HepG2 (cell line): ENCODE measurements around the gene CLDN9. TPM values are rescaled to one million over a fixed set of nuclear protein-coding genes. Genes with fewer than 3 reads are reported as not detected.

Experiments used
- CBX5 ChIP-seq: sonication (generic); formaldehyde crosslinking; IDR thresholded peaks from 2 replicates; pipeline ENCODE4 v1.4.0; 2020; ENCODE audit warnings: missing genetic modification reagents, borderline replicate concordance
- CCDC6 ChIP-seq: sonication (generic); formaldehyde crosslinking; IDR thresholded peaks from 2 replicates; pipeline ENCODE4 v1.8.1; 2022; ENCODE audit warnings: mild to moderate bottlenecking, missing genetic modification reagents, moderate library complexity
- ELF3 ChIP-seq: IDR thresholded peaks from 2 replicates; pipeline ENCODE4 v1.6.1; 2016; ENCODE audit warnings: missing genetic modification reagents, missing compliant biosample characterization
- IRX3 ChIP-seq: sonication (generic); formaldehyde crosslinking; IDR thresholded peaks from 2 replicates; pipeline ENCODE4 v1.8.1; 2023; ENCODE audit warnings: mild to moderate bottlenecking, low read depth, missing genetic modification reagents, borderline replicate concordance
- KMT2B ChIP-seq: IDR thresholded peaks from 2 replicates; pipeline ENCODE4 v1.6.1; 2016; ENCODE audit warnings: missing genetic modification reagents, missing compliant biosample characterization
- MBNL3 ChIP-seq: fragments of 250-450 bp; sonication (Bioruptor Pico); conservative IDR thresholded peaks from 2 replicates; pipeline ENCODE4 v1.8.0; 2022; ENCODE audit warnings: mild to moderate bottlenecking, inconsistent platforms
- RARG ChIP-seq: sonication (generic); formaldehyde crosslinking; IDR thresholded peaks from 2 replicates; pipeline ENCODE4 v1.4.0; 2020; ENCODE audit warnings: low read depth, mild to moderate bottlenecking, missing genetic modification reagents
- SMAD1 ChIP-seq: sonication (generic); formaldehyde crosslinking; IDR thresholded peaks from 2 replicates; pipeline ENCODE4 v1.4.0; 2020; ENCODE audit warnings: missing genetic modification reagents, low read depth, mild to moderate bottlenecking, borderline replicate concordance
- ZNF430 ChIP-seq: sonication (generic); formaldehyde crosslinking; IDR thresholded peaks from 2 replicates; pipeline ENCODE4 v1.9.0; 2021; ENCODE audit warnings: mild to moderate bottlenecking, missing genetic modification reagents
- ZNF468 ChIP-seq: sonication (generic); formaldehyde crosslinking; IDR thresholded peaks from 2 replicates; pipeline ENCODE4 v1.8.0; 2022; ENCODE audit warnings: mild to moderate bottlenecking, moderate library complexity, missing genetic modification reagents
- ZNF569 ChIP-seq: sonication (generic); formaldehyde crosslinking; IDR thresholded peaks from 2 replicates; pipeline ENCODE4 v1.5.0; 2020; ENCODE audit warnings: mild to moderate bottlenecking, missing genetic modification reagents, moderate library complexity, borderline replicate concordance
- ZNF672 ChIP-seq: sonication (generic); formaldehyde crosslinking; IDR thresholded peaks from 2 replicates; pipeline ENCODE4 v1.8.1; 2022; ENCODE audit warnings: missing genetic modification reagents
- polyA plus RNA-seq, 8 experiments: library from polyadenylated mRNA; depleted of rRNA in 3 of 8; stranded (reverse) in 7 of 8; unstranded in 1 of 8; fragments of >200 nt; fragmentation: Illumina TruSeq in 4 of 8; extraction: Trizol in 4 of 8; gene quantifications; 2 replicates each; pipeline versions ENCODE4 v1.2.1 to v1.2.3, GENCODE V29; 2011 to 2016; ENCODE audit warnings: low read depth in 4 of 8, missing spikeins in 1 of 8, mixed read lengths in 1 of 8; ENCODE audit not compliant: insufficient read depth in 1 of 8
- total RNA-seq, 5 experiments: library from RNA; depleted of rRNA; stranded (reverse); fragments of >200 nt; fragmentation: Illumina TruSeq; extraction: Trizol; gene quantifications; 2 replicates each; pipeline ENCODE4 v1.2.3, GENCODE V29; 2016; ENCODE audit warnings: low read depth in 1 of 5
- TF ChIP-seq, protein P1 (sequence below): sonication (generic); formaldehyde crosslinking; IDR thresholded peaks from 2 replicates; pipeline ENCODE4 v1.5.1; 2020; ENCODE audit warnings: mild to moderate bottlenecking, missing genetic modification reagents, moderate library complexity
- TF ChIP-seq, protein P2 (sequence below): sonication (generic); formaldehyde crosslinking; IDR thresholded peaks from 2 replicates; pipeline ENCODE4 v1.4.0; 2020; ENCODE audit warnings: mild to moderate bottlenecking, missing genetic modification reagents
- TF ChIP-seq, protein P3 (sequence below): sonication (generic); formaldehyde crosslinking; IDR thresholded peaks from 2 replicates; pipeline ENCODE4 v1.5.0; 2020; ENCODE audit warnings: mild to moderate bottlenecking, missing genetic modification reagents, moderate library complexity
- TF ChIP-seq, protein P4 (sequence below): sonication (generic); formaldehyde crosslinking; IDR thresholded peaks from 2 replicates; pipeline ENCODE4 v1.5.0; 2020; ENCODE audit warnings: mild to moderate bottlenecking, missing genetic modification reagents
- TF ChIP-seq, protein P5 (sequence below): sonication (generic); formaldehyde crosslinking; IDR thresholded peaks from 2 replicates; pipeline ENCODE4 v1.4.0; 2020; ENCODE audit warnings: missing genetic modification reagents, borderline replicate concordance
- TF ChIP-seq, protein P6 (sequence below): sonication (generic); formaldehyde crosslinking; IDR thresholded peaks from 2 replicates; pipeline ENCODE4 v1.5.0; 2020; ENCODE audit warnings: missing genetic modification reagents

The CLDN9 gene
- total and polyA plus RNA-seq, 2 of the 13 experiments (the other 11 are each of a cell fraction or from before 2014, with no cell fraction given), result 0.15 to 0.26 TPM

DNA sequence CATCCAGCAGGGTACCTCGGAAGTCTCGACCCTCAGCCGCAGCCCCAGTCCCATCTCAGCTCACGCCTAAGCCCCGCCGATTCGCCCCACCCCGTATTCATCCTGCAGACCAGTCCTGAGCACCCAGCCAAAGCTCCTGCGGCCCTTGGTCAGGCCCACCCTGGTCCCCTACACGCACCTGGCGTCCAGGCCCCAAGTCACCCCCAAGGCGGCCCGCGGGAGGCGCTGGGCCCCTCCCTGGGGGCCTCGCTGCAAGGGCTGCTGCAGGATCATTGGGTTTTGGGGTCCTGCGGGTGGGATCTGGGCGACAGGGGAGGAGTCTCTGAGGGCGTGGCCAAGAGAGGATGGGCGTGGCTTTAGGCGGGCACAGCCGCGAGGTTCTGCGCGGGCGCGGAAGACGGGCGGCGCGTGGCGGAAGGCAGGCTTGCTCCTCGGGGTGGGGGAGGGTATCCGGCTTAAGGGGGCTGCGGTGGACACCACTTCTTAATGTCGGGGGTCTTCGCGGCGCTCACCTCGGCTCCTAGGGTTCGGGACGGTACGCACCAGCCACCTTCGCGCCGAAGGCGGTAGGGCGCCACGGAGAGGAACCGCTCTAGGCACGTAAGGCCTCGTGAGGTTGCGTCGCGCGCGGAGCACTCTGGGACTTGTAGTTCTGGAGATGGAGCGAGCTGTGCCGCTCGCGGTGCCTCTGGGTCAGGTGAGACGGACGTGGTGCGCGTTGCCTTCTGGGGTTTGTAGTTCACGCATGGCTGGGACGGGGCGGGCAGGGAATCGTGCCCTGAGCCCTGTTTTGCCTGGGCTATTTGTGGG lies 11.2 kb downstream of the CLDN9 start, which contains the start of the genes HCFC1R1 and THOC6 (continued):
- TF ChIP-seq SMAD1 (CRISPR knock-in tag), result 0 out of 2 replicates have a peak, but pooled peaks have one; percentile 65
- TF ChIP-seq ELF3, result peak; percentile 83
- TF ChIP-seq, protein P1, sequence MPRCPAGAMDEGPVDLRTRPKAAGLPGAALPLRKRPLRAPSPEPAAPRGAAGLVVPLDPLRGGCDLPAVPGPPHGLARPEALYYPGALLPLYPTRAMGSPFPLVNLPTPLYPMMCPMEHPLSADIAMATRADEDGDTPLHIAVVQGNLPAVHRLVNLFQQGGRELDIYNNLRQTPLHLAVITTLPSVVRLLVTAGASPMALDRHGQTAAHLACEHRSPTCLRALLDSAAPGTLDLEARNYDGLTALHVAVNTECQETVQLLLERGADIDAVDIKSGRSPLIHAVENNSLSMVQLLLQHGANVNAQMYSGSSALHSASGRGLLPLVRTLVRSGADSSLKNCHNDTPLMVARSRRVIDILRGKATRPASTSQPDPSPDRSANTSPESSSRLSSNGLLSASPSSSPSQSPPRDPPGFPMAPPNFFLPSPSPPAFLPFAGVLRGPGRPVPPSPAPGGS (CRISPR knock-in tag), result peak; percentile 90
- peak; percentile 20; the same call in 1 of the 2 replicates for TF ChIP-seq CCDC6 (CRISPR knock-in tag)
- peak; percentile 86; the same call in 1 of the 2 replicates for TF ChIP-seq IRX3
- no peak for TF ChIP-seq RARG
- TF ChIP-seq ZNF430 (CRISPR knock-in tag), result no peak; the same call in 1 of the 2 replicates
- no peak for TF ChIP-seq ZNF569 (CRISPR knock-in tag)
- TF ChIP-seq MBNL3 (CRISPR knock-in tag), result no peak
- peak; percentile 76 for TF ChIP-seq CBX5
- TF ChIP-seq, protein P2, sequence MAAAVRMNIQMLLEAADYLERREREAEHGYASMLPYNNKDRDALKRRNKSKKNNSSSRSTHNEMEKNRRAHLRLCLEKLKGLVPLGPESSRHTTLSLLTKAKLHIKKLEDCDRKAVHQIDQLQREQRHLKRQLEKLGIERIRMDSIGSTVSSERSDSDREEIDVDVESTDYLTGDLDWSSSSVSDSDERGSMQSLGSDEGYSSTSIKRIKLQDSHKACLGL, result peak; percentile 24; the same call in 1 of the 2 replicates
- TF ChIP-seq, protein P3, sequence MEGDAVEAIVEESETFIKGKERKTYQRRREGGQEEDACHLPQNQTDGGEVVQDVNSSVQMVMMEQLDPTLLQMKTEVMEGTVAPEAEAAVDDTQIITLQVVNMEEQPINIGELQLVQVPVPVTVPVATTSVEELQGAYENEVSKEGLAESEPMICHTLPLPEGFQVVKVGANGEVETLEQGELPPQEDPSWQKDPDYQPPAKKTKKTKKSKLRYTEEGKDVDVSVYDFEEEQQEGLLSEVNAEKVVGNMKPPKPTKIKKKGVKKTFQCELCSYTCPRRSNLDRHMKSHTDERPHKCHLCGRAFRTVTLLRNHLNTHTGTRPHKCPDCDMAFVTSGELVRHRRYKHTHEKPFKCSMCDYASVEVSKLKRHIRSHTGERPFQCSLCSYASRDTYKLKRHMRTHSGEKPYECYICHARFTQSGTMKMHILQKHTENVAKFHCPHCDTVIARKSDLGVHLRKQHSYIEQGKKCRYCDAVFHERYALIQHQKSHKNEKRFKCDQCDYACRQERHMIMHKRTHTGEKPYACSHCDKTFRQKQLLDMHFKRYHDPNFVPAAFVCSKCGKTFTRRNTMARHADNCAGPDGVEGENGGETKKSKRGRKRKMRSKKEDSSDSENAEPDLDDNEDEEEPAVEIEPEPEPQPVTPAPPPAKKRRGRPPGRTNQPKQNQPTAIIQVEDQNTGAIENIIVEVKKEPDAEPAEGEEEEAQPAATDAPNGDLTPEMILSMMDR, result peak; percentile 42; the same call in 1 of the 2 replicates
- no peak for TF ChIP-seq ZNF672 (CRISPR knock-in tag)
- TF ChIP-seq, protein P4, sequence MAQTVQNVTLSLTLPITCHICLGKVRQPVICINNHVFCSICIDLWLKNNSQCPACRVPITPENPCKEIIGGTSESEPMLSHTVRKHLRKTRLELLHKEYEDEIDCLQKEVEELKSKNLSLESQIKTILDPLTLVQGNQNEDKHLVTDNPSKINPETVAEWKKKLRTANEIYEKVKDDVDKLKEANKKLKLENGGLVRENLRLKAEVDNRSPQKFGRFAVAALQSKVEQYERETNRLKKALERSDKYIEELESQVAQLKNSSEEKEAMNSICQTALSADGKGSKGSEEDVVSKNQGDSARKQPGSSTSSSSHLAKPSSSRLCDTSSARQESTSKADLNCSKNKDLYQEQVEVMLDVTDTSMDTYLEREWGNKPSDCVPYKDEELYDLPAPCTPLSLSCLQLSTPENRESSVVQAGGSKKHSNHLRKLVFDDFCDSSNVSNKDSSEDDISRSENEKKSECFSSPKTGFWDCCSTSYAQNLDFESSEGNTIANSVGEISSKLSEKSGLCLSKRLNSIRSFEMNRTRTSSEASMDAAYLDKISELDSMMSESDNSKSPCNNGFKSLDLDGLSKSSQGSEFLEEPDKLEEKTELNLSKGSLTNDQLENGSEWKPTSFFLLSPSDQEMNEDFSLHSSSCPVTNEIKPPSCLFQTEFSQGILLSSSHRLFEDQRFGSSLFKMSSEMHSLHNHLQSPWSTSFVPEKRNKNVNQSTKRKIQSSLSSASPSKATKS, result no peak
- TF ChIP-seq ZNF468 (CRISPR knock-in tag), result no peak
- TF ChIP-seq, protein P5, sequence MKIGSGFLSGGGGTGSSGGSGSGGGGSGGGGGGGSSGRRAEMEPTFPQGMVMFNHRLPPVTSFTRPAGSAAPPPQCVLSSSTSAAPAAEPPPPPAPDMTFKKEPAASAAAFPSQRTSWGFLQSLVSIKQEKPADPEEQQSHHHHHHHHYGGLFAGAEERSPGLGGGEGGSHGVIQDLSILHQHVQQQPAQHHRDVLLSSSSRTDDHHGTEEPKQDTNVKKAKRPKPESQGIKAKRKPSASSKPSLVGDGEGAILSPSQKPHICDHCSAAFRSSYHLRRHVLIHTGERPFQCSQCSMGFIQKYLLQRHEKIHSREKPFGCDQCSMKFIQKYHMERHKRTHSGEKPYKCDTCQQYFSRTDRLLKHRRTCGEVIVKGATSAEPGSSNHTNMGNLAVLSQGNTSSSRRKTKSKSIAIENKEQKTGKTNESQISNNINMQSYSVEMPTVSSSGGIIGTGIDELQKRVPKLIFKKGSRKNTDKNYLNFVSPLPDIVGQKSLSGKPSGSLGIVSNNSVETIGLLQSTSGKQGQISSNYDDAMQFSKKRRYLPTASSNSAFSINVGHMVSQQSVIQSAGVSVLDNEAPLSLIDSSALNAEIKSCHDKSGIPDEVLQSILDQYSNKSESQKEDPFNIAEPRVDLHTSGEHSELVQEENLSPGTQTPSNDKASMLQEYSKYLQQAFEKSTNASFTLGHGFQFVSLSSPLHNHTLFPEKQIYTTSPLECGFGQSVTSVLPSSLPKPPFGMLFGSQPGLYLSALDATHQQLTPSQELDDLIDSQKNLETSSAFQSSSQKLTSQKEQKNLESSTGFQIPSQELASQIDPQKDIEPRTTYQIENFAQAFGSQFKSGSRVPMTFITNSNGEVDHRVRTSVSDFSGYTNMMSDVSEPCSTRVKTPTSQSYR, result peak; percentile 88
- TF ChIP-seq KMT2B (CRISPR knock-in tag), result peak; percentile 69
- TF ChIP-seq, protein P6, sequence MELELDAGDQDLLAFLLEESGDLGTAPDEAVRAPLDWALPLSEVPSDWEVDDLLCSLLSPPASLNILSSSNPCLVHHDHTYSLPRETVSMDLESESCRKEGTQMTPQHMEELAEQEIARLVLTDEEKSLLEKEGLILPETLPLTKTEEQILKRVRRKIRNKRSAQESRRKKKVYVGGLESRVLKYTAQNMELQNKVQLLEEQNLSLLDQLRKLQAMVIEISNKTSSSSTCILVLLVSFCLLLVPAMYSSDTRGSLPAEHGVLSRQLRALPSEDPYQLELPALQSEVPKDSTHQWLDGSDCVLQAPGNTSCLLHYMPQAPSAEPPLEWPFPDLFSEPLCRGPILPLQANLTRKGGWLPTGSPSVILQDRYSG (CRISPR knock-in tag), result no peak
